ENCODE measurements around the gene DNAH3. TPM values are rescaled to one million over a fixed set of nuclear protein-coding genes. Genes with fewer than 3 reads are reported as not detected.
"Not testable (repeated sequence)": the region's sequence is repeated elsewhere in the genome, so short reads cannot be mapped to it uniquely, and the experiment has no call there.

The DNAH3 gene
- total RNA-seq, 1 donor from 2014 or later = not detected

GRCh38 chr16:20973201-20973600 lies 177.4 kb downstream of the DNAH3 start:
- H3K9me3 Mint-ChIP-seq; H3K36me3 Mint-ChIP-seq (ENCODE audit: low read depth); H3K27me3 Mint-ChIP-seq (ENCODE audit: insufficient read depth); H3K4me1 Mint-ChIP-seq (ENCODE audit: low read depth); intact Hi-C loops (cut with micrococcal nuclease); DNase-seq (ENCODE audit: low spot score); H3K4me3 Mint-ChIP-seq; H3K27ac Mint-ChIP-seq: not testable (repeated sequence)

- Mint-ChIP-seq H3K4me3 (no peak overlapping the region), H3K36me3 (ENCODE audit: low read depth) (no peaks in the 10 kb centered on the region), H3K4me1 (ENCODE audit: low read depth) (no peaks in the 10 kb centered on the region), H3K27me3 (ENCODE audit: insufficient read depth) (peaks cover 11% of the 10 kb centered on the region), H3K27ac (no peak overlapping the region), H3K9me3 (no peaks in the 10 kb centered on the region)
- intact Hi-C loops (cut with micrococcal nuclease) = no loop called here
- DNase-seq (ENCODE audit: low spot score) = no peak
Measured at GRCh38 chr16:20971401-20971800, 179.2 kb downstream of the DNAH3 start.

DNA sequence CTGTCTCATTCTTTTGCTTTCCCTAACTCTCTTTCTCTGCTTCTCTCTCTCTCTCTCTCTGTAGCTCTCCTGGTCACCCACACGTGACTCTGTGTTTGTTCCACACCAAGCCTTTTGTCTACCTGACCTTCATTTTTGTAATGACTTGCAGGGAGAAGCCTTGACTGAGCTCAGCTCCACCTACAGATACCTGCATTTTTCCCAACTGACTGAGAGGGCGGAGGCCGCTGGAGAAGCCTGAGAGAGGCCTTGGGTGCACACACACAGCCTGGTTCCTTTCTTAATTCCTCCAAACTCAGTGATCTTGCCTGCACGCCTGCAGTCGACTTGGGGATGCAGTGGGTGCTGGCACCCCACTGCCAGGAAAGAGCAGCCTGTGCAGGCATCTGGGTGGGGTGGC lies 181.3 kb downstream of the DNAH3 start:
- no peak overlapping the region for H3K27ac Mint-ChIP-seq
- no peaks in the 10 kb centered on the region for H3K4me1 Mint-ChIP-seq (ENCODE audit: low read depth)
- no peaks in the 10 kb centered on the region for H3K36me3 Mint-ChIP-seq (ENCODE audit: low read depth)
- no peak overlapping the region for H3K4me3 Mint-ChIP-seq
- intact Hi-C loops (cut with micrococcal nuclease) = no loop called here
- H3K27me3 Mint-ChIP-seq (ENCODE audit: insufficient read depth) = peaks cover 10% of the 10 kb centered on the region
- no peaks in the 10 kb centered on the region for H3K9me3 Mint-ChIP-seq
- no peak for DNase-seq (ENCODE audit: low spot score)

DNA sequence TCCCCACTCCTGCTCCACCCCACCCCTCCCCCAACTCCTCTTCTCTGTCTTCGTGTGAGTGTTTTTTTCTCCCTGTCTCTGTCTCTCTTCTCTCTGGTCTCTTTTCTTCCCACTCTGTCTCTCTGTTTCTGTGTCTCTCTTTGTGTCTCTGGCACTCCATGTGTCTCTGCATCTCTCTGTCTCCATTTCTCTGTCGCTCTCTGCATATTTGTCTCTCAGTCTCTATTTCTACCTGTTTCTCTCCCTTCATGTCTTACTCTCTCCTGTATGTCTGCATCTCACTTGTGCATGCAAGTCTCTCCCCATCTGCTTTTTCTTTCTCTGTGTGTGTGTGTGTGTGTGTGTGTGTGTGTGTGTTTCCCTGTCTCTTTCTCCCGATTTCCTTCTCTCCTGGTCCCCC lies 181.9 kb downstream of the DNAH3 start:
- H3K4me1 Mint-ChIP-seq (ENCODE audit: low read depth) = no peaks in the 10 kb centered on the region
- H3K9me3 Mint-ChIP-seq = no peaks in the 10 kb centered on the region
- no peak for DNase-seq (ENCODE audit: low spot score)
- no peaks in the 10 kb centered on the region for H3K36me3 Mint-ChIP-seq (ENCODE audit: low read depth)
- peaks cover 10% of the 10 kb centered on the region for H3K27me3 Mint-ChIP-seq (ENCODE audit: insufficient read depth)
- H3K4me3 Mint-ChIP-seq = no peak overlapping the region
- intact Hi-C loops (cut with micrococcal nuclease) = no loop called here
- no peak overlapping the region for H3K27ac Mint-ChIP-seq

DNA sequence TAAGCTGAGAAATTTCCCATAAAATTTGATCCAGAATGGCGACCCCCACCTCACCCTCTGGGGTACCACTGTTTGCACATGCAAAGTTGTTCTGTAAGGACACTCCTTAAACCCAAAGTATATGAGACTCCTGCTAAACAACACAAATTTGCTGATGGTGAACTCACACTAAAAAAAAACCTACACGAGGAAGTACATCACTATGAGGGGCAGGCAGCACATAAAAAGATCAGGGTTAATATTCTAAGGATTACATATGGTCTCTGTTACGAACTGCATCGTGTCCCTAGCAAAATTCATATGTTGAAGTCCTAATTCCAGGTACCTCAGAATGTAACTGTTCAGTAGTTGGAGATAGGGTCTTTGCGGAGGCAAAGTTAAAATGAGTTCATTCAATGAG lies 189.7 kb downstream of the DNAH3 start:
- no peak overlapping the region for H3K4me3 Mint-ChIP-seq
- no peaks in the 10 kb centered on the region for H3K4me1 Mint-ChIP-seq (ENCODE audit: low read depth)
- no peaks in the 10 kb centered on the region for H3K9me3 Mint-ChIP-seq
- peaks cover 2% of the 10 kb centered on the region for H3K27me3 Mint-ChIP-seq (ENCODE audit: insufficient read depth)
- H3K27ac Mint-ChIP-seq = no peak overlapping the region
- intact Hi-C loops (cut with micrococcal nuclease) = no loop called here
- no peak for DNase-seq (ENCODE audit: low spot score)
- H3K36me3 Mint-ChIP-seq (ENCODE audit: low read depth) = no peaks in the 10 kb centered on the region

DNA sequence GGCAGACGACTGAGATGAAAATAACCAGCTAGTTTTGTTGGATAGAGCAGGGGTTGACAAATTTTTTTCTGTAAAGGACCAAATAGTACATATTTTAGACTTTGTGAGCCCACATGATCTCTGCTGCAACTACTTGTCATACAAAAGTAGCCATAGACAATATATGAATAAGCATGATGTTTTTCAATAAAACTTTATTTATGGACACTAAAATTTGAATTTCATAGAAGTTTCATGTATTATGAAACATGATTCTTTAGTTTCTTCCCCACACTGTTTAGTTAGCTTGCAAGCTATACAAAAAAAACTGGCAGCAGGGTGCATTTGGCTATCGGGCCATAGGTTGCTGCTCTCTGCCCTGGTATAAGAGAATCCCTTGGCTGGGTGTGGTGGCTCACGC lies 193.5 kb downstream of the DNAH3 start:
- Mint-ChIP-seq H3K27ac (no peak overlapping the region), H3K27me3 (ENCODE audit: insufficient read depth) (peaks cover 2% of the 10 kb centered on the region), H3K36me3 (ENCODE audit: low read depth) (no peaks in the 10 kb centered on the region), H3K9me3 (no peaks in the 10 kb centered on the region), H3K4me1 (ENCODE audit: low read depth) (no peaks in the 10 kb centered on the region), H3K4me3 (no peak overlapping the region)
- no peak for DNase-seq (ENCODE audit: low spot score)
- intact Hi-C loops (cut with micrococcal nuclease) = loop anchor here (5.0 kb wide), 1 partner anchor 105 kb away; no protein-coding TSS in a partner anchor

GRCh38 chr16:20956319-20956718 lies 194.3 kb downstream of the DNAH3 start:
- Mint-ChIP-seq H3K4me1 (ENCODE audit: low read depth) (no peaks in the 10 kb centered on the region), H3K36me3 (ENCODE audit: low read depth) (no peaks in the 10 kb centered on the region), H3K27me3 (ENCODE audit: insufficient read depth) (peaks cover 4% of the 10 kb centered on the region), H3K27ac (no peak overlapping the region), H3K4me3 (no peak overlapping the region), H3K9me3 (no peaks in the 10 kb centered on the region)
- intact Hi-C loops (cut with micrococcal nuclease) = loop anchor here (5.0 kb wide), 1 partner anchor 104 kb away; no protein-coding TSS in a partner anchor
- no peak for DNase-seq (ENCODE audit: low spot score)

GRCh38 chr16:20954574-20954973 lies 196.1 kb downstream of the DNAH3 start:
- intact Hi-C loops (cut with micrococcal nuclease) = no loop called here
- DNase-seq (ENCODE audit: low spot score) = no peak
- no peaks in the 10 kb centered on the region for H3K36me3 Mint-ChIP-seq (ENCODE audit: low read depth)
- peaks cover 13% of the 10 kb centered on the region for H3K27me3 Mint-ChIP-seq (ENCODE audit: insufficient read depth)
- H3K4me1 Mint-ChIP-seq (ENCODE audit: low read depth) = no peaks in the 10 kb centered on the region
- no peak overlapping the region for H3K27ac Mint-ChIP-seq
- no peak overlapping the region for H3K4me3 Mint-ChIP-seq
- no peaks in the 10 kb centered on the region for H3K9me3 Mint-ChIP-seq

DNA sequence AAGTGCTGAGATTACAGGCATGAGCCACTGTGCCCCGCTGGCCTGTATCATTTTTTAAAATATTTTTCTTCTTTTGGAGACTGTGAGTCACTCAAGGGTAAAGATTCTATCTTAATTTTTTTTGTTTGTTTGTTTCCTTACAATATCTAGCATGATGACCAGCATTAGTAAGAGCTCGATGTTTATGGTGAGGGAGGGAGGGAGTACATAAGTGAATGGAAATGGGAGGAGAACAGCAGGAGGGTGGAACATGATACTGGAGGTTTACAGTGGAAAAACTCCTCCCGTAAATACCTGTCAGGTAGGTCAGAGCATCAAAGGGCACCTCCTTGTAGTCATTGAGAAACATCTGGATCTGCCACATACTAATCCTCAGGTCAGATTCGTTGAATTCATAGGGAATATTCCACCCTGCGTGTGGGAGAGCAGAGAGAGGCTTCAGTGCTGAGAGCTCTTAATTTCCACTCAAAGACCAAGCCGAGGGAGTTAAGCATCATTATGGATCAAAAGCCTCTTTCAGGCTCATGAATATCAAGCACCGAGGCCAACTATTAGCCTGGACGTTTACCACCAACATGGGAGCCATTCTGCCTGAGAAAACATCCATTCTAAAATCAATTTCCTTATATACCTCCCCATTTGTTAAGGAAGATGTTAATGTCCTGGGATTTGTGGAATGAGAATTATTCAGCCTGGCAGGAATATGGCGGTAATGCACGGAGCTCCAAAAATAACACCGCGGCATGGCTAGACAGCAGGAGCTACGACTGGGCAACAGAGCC lies 198.3 kb downstream of the DNAH3 start:
- H3K4me1 Mint-ChIP-seq (ENCODE audit: low read depth) = no peaks in the 10 kb centered on the region
- no peak for DNase-seq (ENCODE audit: low spot score)
- H3K9me3 Mint-ChIP-seq = no peaks in the 10 kb centered on the region
- no peak overlapping the region for H3K27ac Mint-ChIP-seq
- peaks cover 13% of the 10 kb centered on the region for H3K27me3 Mint-ChIP-seq (ENCODE audit: insufficient read depth)
- intact Hi-C loops (cut with micrococcal nuclease) = no loop called here
- no peak overlapping the region for H3K4me3 Mint-ChIP-seq
- no peaks in the 10 kb centered on the region for H3K36me3 Mint-ChIP-seq (ENCODE audit: low read depth)

DNA sequence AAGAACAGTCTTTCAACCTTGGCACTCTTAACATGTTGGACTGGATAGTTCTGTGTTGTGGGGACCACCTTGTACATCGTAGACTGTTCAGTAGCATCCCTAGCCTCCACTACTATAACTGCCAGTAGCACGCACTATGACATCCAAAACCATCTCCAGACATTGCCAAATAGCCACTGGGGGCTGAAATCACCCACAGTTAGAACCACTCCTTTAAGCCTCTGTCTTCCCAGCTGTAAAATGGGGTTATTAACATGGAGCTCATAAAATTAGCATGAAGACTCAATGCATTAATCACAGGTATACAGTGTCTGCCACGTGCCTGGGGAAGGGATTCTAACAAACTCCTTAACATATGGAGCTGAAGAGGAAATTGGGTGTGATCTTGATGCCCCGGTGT lies 200.4 kb downstream of the DNAH3 start:
- peaks cover 9% of the 10 kb centered on the region for H3K4me1 Mint-ChIP-seq (ENCODE audit: low read depth)
- H3K27me3 Mint-ChIP-seq (ENCODE audit: insufficient read depth) = peaks cover 11% of the 10 kb centered on the region
- intact Hi-C loops (cut with micrococcal nuclease) = no loop called here
- H3K36me3 Mint-ChIP-seq (ENCODE audit: low read depth) = no peaks in the 10 kb centered on the region
- no peak for DNase-seq (ENCODE audit: low spot score)
- H3K27ac Mint-ChIP-seq = no peak overlapping the region
- H3K4me3 Mint-ChIP-seq = no peak overlapping the region
- H3K9me3 Mint-ChIP-seq = no peaks in the 10 kb centered on the region

DNA sequence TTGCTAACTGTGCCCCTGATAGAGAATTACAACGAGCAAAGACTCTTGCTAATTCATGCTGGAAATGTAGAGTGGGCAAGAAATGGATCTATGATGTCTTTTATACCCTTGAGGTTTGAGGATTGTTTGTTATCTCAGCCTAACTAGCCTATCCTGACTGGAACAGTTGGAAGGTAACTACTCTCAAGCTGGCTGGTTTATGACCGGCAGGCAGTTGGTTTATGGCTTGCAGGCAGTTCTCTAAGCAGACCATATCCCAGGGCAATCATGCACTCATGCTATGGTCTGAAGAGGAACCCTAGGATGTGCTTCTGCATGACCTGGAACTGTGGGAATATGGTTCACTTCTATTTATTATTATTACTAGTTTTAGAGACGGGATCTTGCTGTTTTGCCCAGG lies 201.0 kb downstream of the DNAH3 start:
- Mint-ChIP-seq H3K9me3 (no peaks in the 10 kb centered on the region), H3K27ac (no peak overlapping the region), H3K4me1 (ENCODE audit: low read depth) (peaks cover 15% of the 10 kb centered on the region), H3K36me3 (ENCODE audit: low read depth) (no peaks in the 10 kb centered on the region), H3K27me3 (ENCODE audit: insufficient read depth) (peaks cover 11% of the 10 kb centered on the region), H3K4me3 (no peak overlapping the region)
- no peak for DNase-seq (ENCODE audit: low spot score)
- intact Hi-C loops (cut with micrococcal nuclease) = no loop called here

GRCh38 chr16:20948444-20948843 lies 202.2 kb downstream of the DNAH3 start:
- intact Hi-C loops (cut with micrococcal nuclease) = no loop called here
- peaks cover 28% of the 10 kb centered on the region for H3K4me1 Mint-ChIP-seq (ENCODE audit: low read depth)
- peaks cover 2% of the 10 kb centered on the region for H3K36me3 Mint-ChIP-seq (ENCODE audit: low read depth)
- H3K27ac Mint-ChIP-seq = no peak overlapping the region
- no peaks in the 10 kb centered on the region for H3K9me3 Mint-ChIP-seq
- H3K27me3 Mint-ChIP-seq (ENCODE audit: insufficient read depth) = peaks cover 11% of the 10 kb centered on the region
- H3K4me3 Mint-ChIP-seq = no peak overlapping the region
- no peak for DNase-seq (ENCODE audit: low spot score)

GRCh38 chr16:20946015-20946629 lies 204.5 kb downstream of the DNAH3 start:
- Mint-ChIP-seq H3K4me3 (no peak overlapping the region), H3K27ac (peak overlapping the region; percentile 7), H3K9me3 (no peaks in the 10 kb centered on the region), H3K4me1 (ENCODE audit: low read depth) (peaks cover 48% of the 10 kb centered on the region), H3K27me3 (ENCODE audit: insufficient read depth) (peaks cover 7% of the 10 kb centered on the region), H3K36me3 (ENCODE audit: low read depth) (peaks cover 3% of the 10 kb centered on the region)
- DNase-seq (ENCODE audit: low spot score) = no peak
- intact Hi-C loops (cut with micrococcal nuclease) = no loop called here
